Measurements from ENCODE around the gene DRC3. TPM values are rescaled to one million over a fixed set of nuclear protein-coding genes. Genes with fewer than 3 reads are reported as not detected.

Gene DRC3
- total RNA-seq, 2 experiments from 2014 or later, result 0.70 to 0.95 TPM

DNA sequence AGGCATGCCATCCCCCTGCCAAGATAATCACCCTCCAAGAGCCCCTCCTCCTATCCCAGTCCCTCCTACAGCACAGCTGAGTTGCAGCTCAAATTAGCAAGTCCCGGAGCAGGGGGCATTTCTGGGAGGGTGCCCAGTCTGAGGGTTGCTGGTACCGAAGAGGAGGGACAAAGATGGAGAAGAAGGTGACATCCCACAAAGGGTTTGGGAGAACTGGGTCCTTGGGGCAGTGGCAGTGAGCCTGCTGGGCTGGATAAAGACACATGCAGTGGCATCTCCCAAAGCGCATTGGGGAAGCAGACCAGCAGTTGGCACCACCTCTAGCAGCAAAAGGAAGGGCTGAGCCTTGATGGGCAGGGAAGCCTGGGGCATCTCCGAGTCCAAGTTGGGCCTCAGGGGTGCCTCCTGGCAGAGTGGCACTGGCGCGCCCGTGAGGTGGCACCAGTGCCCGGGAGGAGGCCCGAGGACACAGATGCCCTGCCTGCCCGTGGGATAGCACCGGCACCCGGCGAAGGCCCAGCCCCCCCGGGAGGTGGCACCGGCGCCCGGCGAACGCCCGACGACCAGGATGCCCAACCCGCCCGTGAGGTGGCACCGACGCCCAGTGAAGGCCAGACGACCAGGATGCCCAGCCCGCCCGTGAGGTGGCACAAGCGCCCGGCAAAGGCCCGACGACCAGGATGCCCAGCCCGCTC is 1.1 kb upstream of the DRC3 start:
- no peaks in the 10 kb centered on the region for H3K27me3 Mint-ChIP-seq (ENCODE audit: low read depth)
- peaks cover 30% of the 10 kb centered on the region for H3K4me1 Mint-ChIP-seq (ENCODE audit: low read depth)
- no peaks in the 10 kb centered on the region for H3K9me3 Mint-ChIP-seq (ENCODE audit: insufficient read depth)
- CTCF ChIA-PET, result interaction anchor here (0.9 to 3.3 kb wide), 6 partner anchors 12 to 117 kb away, joined by 3 to 14 read pairs (median 5); no protein-coding TSS in a partner anchor
- DNase-seq (peak; percentile 35), ATAC-seq (no peak)
- peak overlapping the region; percentile 76 for H3K4me3 Mint-ChIP-seq
- POLR2A ChIA-PET, result interaction anchor here (1.2 kb wide), 2 partner anchors 12 to 13 kb away, joined by 3 to 7 read pairs; no protein-coding TSS in a partner anchor
- H3K27ac Mint-ChIP-seq, result peak overlapping the region; percentile 23
- H3K36me3 Mint-ChIP-seq (ENCODE audit: low read depth), result no peaks in the 10 kb centered on the region

DNA sequence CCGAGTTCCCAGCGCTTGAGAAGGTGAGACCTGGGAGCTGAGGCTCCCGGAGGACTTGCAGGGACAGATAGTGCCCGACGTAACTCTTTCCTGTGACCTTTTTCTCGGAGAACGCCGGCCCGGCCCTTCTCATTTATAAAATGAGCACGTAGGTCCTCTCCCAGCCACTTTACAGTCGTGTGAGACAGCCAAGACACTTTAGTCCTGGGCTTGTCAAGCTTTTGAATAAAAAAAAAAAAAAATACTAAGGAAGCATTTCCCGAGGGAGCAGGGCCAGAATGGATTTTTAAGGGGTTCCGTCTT is 241 bp downstream of the DRC3 start:
- no peaks in the 10 kb centered on the region for H3K9me3 Mint-ChIP-seq (ENCODE audit: insufficient read depth)
- H3K36me3 Mint-ChIP-seq (ENCODE audit: low read depth), result no peaks in the 10 kb centered on the region
- no peaks in the 10 kb centered on the region for H3K27me3 Mint-ChIP-seq (ENCODE audit: low read depth)
- ChIA-PET CTCF (interaction anchor here (0.9 to 3.3 kb wide), 7 partner anchors 12 to 279 kb away, joined by 3 to 14 read pairs (median 4); no protein-coding TSS in a partner anchor), POLR2A (interaction anchor here (0.9 to 1.8 kb wide), 4 partner anchors 15 to 209 kb away, joined by 4 to 7 read pairs (median 4); partner anchors contain the start of gene SREBF1)
- H3K4me1 Mint-ChIP-seq (ENCODE audit: low read depth), result peaks cover 27% of the 10 kb centered on the region
- peak overlapping the region; percentile 90 for H3K4me3 Mint-ChIP-seq
- no peak for ATAC-seq
- no peak for DNase-seq
- H3K27ac Mint-ChIP-seq, result peak overlapping the region; percentile 88

DNA sequence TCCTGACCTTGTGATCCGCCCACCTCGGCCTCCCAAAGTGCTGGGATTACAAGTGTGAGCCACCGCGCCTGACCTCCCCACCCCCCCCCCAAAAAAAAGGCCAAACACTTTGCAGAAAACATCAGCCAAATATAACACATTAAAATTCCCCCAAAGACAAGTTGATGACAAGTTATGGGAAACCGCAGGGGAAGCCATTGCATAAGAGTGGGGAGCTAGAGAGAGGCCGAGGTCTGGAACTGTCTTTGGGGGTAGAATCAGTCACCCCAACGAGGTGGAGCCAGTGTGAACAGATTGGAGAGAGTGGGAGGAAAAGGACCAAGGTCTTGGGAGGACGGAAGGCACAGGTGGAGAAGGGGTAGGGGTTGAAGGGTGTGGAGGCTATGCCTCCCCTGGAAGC is 2.8 kb downstream of the DRC3 start:
- ChIA-PET POLR2A (no interaction called here), CTCF (no interaction called here)
- H3K4me3 Mint-ChIP-seq, result no peak overlapping the region

DNA sequence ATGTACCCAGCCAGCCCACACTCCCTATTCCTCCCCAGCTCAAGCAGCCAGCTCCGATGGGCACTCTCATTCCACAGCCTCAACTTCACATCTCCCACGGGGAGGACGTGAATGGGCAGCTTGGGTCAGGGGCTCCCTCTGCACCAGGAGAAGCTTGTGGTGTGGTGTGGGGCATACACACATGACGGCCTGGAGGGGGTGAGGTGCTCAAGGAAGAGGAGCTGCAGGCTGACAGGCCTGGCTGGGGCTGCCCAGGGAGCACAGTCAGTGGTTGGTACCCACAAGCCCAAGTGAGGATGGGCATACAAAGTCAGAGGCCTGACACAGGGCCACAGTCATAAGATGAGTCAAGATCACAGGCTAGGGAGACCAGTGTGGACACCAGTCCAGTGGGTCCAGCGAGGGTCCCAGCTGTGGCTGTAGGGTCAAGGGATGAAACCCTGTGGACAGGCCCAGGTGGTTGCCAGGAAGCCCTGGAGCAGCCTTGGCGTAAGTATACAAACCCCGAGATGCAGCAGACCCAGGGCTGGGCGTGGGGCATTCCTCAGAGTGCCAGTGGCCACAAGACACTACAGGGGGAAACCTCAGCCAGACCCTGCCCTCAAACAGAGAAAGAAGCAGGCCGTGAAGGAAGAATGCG is 4.4 kb downstream of the DRC3 start:
- no peak overlapping the region for H3K27ac Mint-ChIP-seq
- no peaks in the 10 kb centered on the region for H3K27me3 Mint-ChIP-seq (ENCODE audit: low read depth)
- H3K4me3 Mint-ChIP-seq, result no peak overlapping the region
- ChIA-PET POLR2A (no interaction called here), CTCF (no interaction called here)
- DNase-seq, result no peak
- no peaks in the 10 kb centered on the region for H3K9me3 Mint-ChIP-seq (ENCODE audit: insufficient read depth)
- H3K4me1 Mint-ChIP-seq (ENCODE audit: low read depth), result peaks cover 11% of the 10 kb centered on the region
- no peak for ATAC-seq
- H3K36me3 Mint-ChIP-seq (ENCODE audit: low read depth), result no peaks in the 10 kb centered on the region

More for the DNA sequence above, 2.8 kb downstream of the DRC3 start:
- no peaks in the 10 kb centered on the region for H3K36me3 Mint-ChIP-seq (ENCODE audit: low read depth)
- peaks cover 22% of the 10 kb centered on the region for H3K4me1 Mint-ChIP-seq (ENCODE audit: low read depth)
- DNase-seq (no peak), ATAC-seq (no peak)
- no peaks in the 10 kb centered on the region for H3K9me3 Mint-ChIP-seq (ENCODE audit: insufficient read depth)
- H3K27me3 Mint-ChIP-seq (ENCODE audit: low read depth), result no peaks in the 10 kb centered on the region
- H3K27ac Mint-ChIP-seq, result no peak overlapping the region

DNA sequence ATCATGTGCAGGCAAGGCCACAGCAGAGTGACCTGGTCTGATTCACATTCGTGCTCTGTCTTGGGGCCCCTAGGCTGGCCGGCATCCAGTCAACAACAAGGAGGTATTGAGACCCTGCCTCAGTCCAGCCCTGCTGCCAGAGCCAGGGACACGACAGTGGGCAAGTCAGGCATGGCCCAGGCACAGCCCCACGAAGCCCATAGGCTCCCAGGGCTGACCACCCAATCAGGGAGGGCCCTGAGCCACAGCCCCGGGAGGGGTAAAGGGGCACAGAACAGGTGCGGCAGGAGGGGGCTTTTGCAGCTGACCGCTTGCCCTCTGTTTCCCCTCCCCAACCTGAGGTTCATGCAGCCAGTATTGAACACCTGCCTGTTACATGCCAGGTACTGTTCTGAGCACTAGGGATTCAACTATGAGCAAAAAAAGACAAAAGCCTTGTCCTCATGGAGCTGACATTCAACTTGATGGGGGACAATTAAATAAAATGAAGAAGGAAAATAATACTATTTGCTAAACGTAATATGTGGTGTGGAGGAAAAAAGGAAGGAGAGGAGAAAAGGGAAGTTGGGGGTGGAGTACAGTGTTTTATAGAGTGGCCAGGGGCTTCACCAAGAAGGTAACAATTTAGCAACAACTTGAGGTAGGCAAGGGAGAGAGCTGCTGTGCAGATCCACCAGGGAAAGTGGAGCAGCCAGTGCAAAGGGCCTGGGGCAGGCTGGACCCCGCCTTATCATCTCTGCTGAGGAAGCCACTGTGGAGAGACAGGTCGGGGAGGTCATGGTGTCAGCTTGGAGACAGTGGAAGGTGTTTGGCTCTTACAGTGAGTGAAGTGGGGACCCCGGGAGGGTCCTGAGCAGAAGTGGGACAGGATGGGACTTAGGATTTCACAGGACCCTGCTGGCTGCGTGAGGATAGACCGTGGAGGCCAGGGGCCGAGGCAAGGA is 6.1 kb downstream of the DRC3 start:
- H3K36me3 Mint-ChIP-seq (ENCODE audit: low read depth), result no peaks in the 10 kb centered on the region
- no peak for ATAC-seq
- H3K4me3 Mint-ChIP-seq, result no peak overlapping the region
- H3K27ac Mint-ChIP-seq, result peak overlapping the region; percentile 10
- no peaks in the 10 kb centered on the region for H3K27me3 Mint-ChIP-seq (ENCODE audit: low read depth)
- H3K4me1 Mint-ChIP-seq (ENCODE audit: low read depth), result peaks cover under 1% of the 10 kb centered on the region
- H3K9me3 Mint-ChIP-seq (ENCODE audit: insufficient read depth), result no peaks in the 10 kb centered on the region
- ChIA-PET CTCF (no interaction called here), POLR2A (interaction anchor here (0.8 kb wide), 1 partner anchor 184 kb away, joined by 3 read pairs; no protein-coding TSS in a partner anchor)
- no peak for DNase-seq

DNA sequence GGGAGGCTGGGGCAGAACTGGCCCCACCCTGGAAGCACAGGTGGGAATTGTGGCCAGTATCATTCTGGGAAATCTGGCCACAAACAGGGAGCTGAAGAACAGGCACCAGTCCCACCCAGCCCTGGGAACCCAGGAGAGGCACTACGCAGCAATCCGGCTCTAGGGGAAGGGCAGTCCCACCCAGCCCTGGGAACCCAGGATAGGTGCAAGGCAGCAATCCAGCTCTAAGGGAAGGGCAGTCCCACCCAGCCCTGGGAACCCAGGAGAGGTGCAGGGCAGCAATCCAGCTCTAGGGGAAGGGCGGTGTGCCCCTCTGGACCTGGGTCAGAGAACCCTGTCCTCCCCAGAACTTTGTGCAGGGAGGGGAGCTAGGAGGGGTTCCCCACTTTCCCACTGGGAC is 7.1 kb downstream of the DRC3 start:
- H3K4me3 Mint-ChIP-seq, result no peak overlapping the region
- H3K9me3 Mint-ChIP-seq (ENCODE audit: insufficient read depth), result no peaks in the 10 kb centered on the region
- H3K36me3 Mint-ChIP-seq (ENCODE audit: low read depth), result no peaks in the 10 kb centered on the region
- ChIA-PET CTCF (interaction anchor here (1.1 kb wide), 1 partner anchor 167 kb away, joined by 3 read pairs; no protein-coding TSS in a partner anchor), POLR2A (interaction anchor here (0.6 kb wide), 1 partner anchor 49 kb away, joined by 3 read pairs; no protein-coding TSS in a partner anchor)
- H3K27ac Mint-ChIP-seq, result no peak overlapping the region
- no peaks in the 10 kb centered on the region for H3K27me3 Mint-ChIP-seq (ENCODE audit: low read depth)
- DNase-seq, result no peak
- ATAC-seq, result no peak
- no peaks in the 10 kb centered on the region for H3K4me1 Mint-ChIP-seq (ENCODE audit: low read depth)

DNA sequence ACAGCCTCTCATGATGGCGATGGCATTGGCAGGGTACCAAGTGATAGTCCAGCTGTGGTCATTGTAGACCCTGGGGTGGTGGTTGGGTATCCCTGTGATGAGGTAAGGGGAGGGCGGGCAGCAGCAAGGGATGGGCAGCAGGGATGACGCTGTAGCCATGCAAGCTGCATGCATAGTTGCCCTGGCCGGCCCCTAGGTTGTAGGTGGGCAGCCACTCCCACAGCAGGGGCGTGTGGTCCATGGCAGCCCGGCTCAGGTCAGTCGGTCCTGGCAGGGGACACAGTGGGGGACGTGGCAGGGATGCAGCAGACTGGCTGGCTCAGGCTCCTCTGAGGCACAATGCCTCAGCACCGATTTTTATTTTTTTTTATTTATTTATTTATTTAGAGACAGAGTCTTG is 8.7 kb downstream of the DRC3 start:
- Mint-ChIP-seq H3K4me3 (no peak overlapping the region), H3K27me3 (ENCODE audit: low read depth) (no peaks in the 10 kb centered on the region), H3K36me3 (ENCODE audit: low read depth) (no peaks in the 10 kb centered on the region), H3K9me3 (ENCODE audit: insufficient read depth) (no peaks in the 10 kb centered on the region), H3K4me1 (ENCODE audit: low read depth) (no peaks in the 10 kb centered on the region), H3K27ac (no peak overlapping the region)
- DNase-seq (no peak), ATAC-seq (no peak)
- CTCF ChIA-PET, result no interaction called here
- POLR2A ChIA-PET, result no interaction called here

DNA sequence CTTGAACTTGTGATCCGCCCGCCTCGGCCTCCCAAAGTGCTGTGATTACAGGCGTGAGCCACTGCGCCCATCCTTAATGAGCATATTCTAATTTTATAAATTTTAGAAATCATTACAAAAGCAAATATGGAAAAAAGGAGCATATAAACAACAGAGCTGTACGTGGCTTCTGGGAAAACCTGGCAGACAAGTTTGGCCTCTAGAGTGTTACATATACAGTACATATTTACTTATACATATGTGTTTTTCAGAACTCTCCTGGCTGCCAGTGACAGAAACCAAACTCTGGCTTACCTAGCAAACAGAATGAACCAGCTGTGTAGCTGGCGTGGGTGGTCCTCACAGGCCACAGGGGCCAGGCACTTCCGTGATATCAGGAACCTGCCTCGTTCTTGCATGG is 10.1 kb downstream of the DRC3 start:
- ChIA-PET POLR2A (interaction anchor here (0.6 kb wide), 1 partner anchor 212 kb away, joined by 3 read pairs; no protein-coding TSS in a partner anchor), CTCF (interaction anchor here (1.0 kb wide), 1 partner anchor 99 kb away, joined by 3 read pairs; no protein-coding TSS in a partner anchor)
- no peak overlapping the region for H3K27ac Mint-ChIP-seq

DNA sequence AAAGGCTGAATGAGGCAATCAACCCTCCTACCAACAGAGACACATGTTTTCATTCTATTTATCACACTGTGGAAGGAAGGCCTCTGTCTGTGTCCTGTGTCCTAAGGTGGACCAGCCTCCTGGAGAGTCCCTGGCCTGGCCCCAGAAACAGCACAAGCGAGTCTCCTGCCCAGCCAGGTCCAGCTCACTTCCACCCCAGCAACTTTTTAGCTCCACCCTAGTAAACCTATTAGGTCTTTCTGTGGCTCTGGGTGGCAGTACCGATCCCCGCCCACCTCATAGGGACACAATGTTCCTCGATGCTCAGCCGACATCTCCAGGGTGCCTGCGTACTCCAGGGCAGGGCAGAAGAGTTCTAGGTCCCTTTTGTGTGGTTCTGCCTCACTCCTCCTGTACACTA is 10.7 kb downstream of the DRC3 start:
- CTCF ChIA-PET, result interaction anchor here (0.6 to 1.0 kb wide), 2 partner anchors 99 to 602 kb away, joined by 3 read pairs; no protein-coding TSS in a partner anchor
- no peaks in the 10 kb centered on the region for H3K27me3 Mint-ChIP-seq (ENCODE audit: low read depth)
- POLR2A ChIA-PET, result interaction anchor here (0.6 kb wide), 1 partner anchor 213 kb away, joined by 3 read pairs; no protein-coding TSS in a partner anchor
- H3K4me3 Mint-ChIP-seq, result no peak overlapping the region
- H3K27ac Mint-ChIP-seq, result no peak overlapping the region
- no peaks in the 10 kb centered on the region for H3K36me3 Mint-ChIP-seq (ENCODE audit: low read depth)
- no peak for ATAC-seq
- H3K4me1 Mint-ChIP-seq (ENCODE audit: low read depth), result no peaks in the 10 kb centered on the region
- no peak for DNase-seq
- H3K9me3 Mint-ChIP-seq (ENCODE audit: insufficient read depth), result no peaks in the 10 kb centered on the region

More for the DNA sequence above, 10.1 kb downstream of the DRC3 start:
- Mint-ChIP-seq H3K27me3 (ENCODE audit: low read depth) (no peaks in the 10 kb centered on the region), H3K36me3 (ENCODE audit: low read depth) (no peaks in the 10 kb centered on the region), H3K4me3 (no peak overlapping the region), H3K4me1 (ENCODE audit: low read depth) (no peaks in the 10 kb centered on the region), H3K9me3 (ENCODE audit: insufficient read depth) (no peaks in the 10 kb centered on the region)
- ATAC-seq (no peak), DNase-seq (no peak)

DNA sequence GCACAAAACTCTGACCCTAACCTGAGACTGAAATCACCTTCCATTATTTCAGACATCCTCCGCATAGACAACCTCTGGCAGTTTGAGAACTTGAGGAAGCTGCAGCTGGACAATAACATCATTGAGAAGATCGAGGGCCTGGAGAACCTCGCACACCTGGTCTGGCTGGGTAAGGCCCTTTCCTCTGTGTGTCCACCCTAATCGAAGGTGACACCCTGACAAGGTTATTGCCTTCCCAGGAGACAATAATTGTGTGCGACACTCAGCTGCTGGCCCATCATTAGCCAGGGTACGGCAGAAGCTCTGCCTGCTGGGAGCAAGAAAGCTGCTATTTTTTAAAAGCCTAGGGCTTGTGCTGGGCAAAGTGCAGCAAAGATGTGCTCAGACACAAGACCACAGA is 11.1 kb downstream of the DRC3 start:
- CTCF ChIA-PET, result interaction anchor here (0.6 kb wide), 1 partner anchor 603 kb away, joined by 3 read pairs; no protein-coding TSS in a partner anchor

DNA sequence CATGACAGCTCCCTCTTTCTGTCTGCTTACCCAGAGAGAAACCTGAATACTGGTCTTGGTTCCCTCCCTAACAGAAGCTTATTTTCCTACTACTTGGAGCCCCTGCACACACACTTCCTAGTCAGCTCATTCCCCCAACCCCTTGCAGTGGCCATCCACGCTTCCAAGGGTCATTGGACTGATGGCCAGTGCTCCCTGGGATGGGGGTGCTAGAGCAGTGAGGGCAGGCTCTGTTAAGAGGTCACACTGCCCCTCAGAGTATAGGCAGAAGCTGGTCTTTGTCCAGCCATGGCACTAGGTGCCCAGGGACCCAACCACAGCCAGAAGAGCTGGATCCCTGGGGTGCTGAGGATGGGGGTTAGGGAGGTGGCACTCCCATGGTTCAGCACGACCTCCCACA is 12.5 kb downstream of the DRC3 start:
- H3K36me3 Mint-ChIP-seq (ENCODE audit: low read depth), result no peaks in the 10 kb centered on the region
- CTCF ChIA-PET, result interaction anchor here (0.7 to 2.4 kb wide), 7 partner anchors 9 to 97 kb away, joined by 3 to 16 read pairs (median 6); partner anchors contain the start of genes DRC3 and TOM1L2

More for the DNA sequence above, 11.1 kb downstream of the DRC3 start:
- POLR2A ChIA-PET, result no interaction called here
- H3K4me1 Mint-ChIP-seq (ENCODE audit: low read depth), result no peaks in the 10 kb centered on the region
- no peaks in the 10 kb centered on the region for H3K27me3 Mint-ChIP-seq (ENCODE audit: low read depth)
- no peak overlapping the region for H3K4me3 Mint-ChIP-seq
- H3K9me3 Mint-ChIP-seq (ENCODE audit: insufficient read depth), result no peaks in the 10 kb centered on the region
- no peaks in the 10 kb centered on the region for H3K36me3 Mint-ChIP-seq (ENCODE audit: low read depth)
- no peak for ATAC-seq
- H3K27ac Mint-ChIP-seq, result no peak overlapping the region
- no peak for DNase-seq

More for the DNA sequence above, 12.5 kb downstream of the DRC3 start:
- no peaks in the 10 kb centered on the region for H3K4me1 Mint-ChIP-seq (ENCODE audit: low read depth)
- no peaks in the 10 kb centered on the region for H3K9me3 Mint-ChIP-seq (ENCODE audit: insufficient read depth)
- no peak for DNase-seq
- POLR2A ChIA-PET, result no interaction called here
- no peak overlapping the region for H3K27ac Mint-ChIP-seq
- no peak overlapping the region for H3K4me3 Mint-ChIP-seq
- no peaks in the 10 kb centered on the region for H3K27me3 Mint-ChIP-seq (ENCODE audit: low read depth)
- ATAC-seq, result no peak
